ENCODE results near the gene MYOZ2. TPM values are rescaled to one million over a fixed set of nuclear protein-coding genes. Genes with fewer than 3 reads are reported as not detected.
"Not testable (repeated sequence)": the region's sequence is repeated elsewhere in the genome, so short reads cannot be mapped to it uniquely, and the experiment has no call there.

The MYOZ2 gene
- total RNA-seq, 2 donors from 2014 or later, result not detected

GRCh38 chr4:119139822-119140252 lies 4.2 kb downstream of the MYOZ2 start:
- Mint-ChIP-seq H3K27ac (peak overlapping the region; percentile 6), H3K9me3 (no peaks in the 10 kb centered on the region), H3K36me3 (ENCODE audit: low read depth) (no peaks in the 10 kb centered on the region), H3K27me3 (ENCODE audit: insufficient read depth) (no peaks in the 10 kb centered on the region), H3K4me3 (no peak overlapping the region), H3K4me1 (peaks cover 23% of the 10 kb centered on the region)
- DNase-seq, result no peak
- Histone ChIP-seq H3K9me3 (ENCODE audit: control insufficient read depth, low read length) (no peaks in the 10 kb centered on the region), H3K4me3 (ENCODE audit: low read length) (no peak overlapping the region), H3K9ac (ENCODE audit: extremely low read depth, low read length, poor library complexity, severe bottlenecking) (no peak overlapping the region), H3K27me3 (ENCODE audit: control insufficient read depth, insufficient read depth, low read length, poor library complexity, severe bottlenecking) (no peaks in the 10 kb centered on the region), H3K4me1 (ENCODE audit: control insufficient read depth, insufficient read depth, low read length) (peaks cover 16% of the 10 kb centered on the region), H3K36me3 (ENCODE audit: control insufficient read depth, insufficient read depth, low read length) (no peaks in the 10 kb centered on the region), H3K27ac (ENCODE audit: low read depth, low read length) (no peak overlapping the region)
- WGBS, 2 experiments (ENCODE audit: insufficient coverage in 1 of 2, insufficient read length in 1 of 2), result 74% methylated on average over 2 of the region's 2 CpGs; no CpG with 5 or more reads in 1 of the 2 experiments
- TF ChIP-seq, protein P1, sequence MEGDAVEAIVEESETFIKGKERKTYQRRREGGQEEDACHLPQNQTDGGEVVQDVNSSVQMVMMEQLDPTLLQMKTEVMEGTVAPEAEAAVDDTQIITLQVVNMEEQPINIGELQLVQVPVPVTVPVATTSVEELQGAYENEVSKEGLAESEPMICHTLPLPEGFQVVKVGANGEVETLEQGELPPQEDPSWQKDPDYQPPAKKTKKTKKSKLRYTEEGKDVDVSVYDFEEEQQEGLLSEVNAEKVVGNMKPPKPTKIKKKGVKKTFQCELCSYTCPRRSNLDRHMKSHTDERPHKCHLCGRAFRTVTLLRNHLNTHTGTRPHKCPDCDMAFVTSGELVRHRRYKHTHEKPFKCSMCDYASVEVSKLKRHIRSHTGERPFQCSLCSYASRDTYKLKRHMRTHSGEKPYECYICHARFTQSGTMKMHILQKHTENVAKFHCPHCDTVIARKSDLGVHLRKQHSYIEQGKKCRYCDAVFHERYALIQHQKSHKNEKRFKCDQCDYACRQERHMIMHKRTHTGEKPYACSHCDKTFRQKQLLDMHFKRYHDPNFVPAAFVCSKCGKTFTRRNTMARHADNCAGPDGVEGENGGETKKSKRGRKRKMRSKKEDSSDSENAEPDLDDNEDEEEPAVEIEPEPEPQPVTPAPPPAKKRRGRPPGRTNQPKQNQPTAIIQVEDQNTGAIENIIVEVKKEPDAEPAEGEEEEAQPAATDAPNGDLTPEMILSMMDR (conservative IDR thresholded peaks at IDR 0.05), result no peak

DNA sequence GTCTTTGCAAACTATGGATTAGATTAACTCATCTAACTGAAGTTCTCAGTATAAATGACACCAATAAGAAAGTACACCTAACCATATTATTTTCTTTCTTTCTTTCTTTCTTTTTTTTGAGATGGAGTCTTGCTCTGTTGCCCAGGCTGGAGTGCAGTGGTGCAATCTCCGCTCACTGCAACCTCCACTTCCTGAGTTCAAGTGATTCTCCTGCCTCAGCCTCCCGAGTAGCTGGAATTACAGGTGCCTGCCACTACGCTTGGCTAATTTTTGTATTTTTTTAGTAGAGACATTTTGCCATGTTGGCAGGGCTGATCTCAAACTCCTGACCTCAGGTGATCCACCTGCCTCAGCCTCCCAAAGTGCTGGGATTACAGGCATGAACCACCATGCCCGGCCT lies 5.7 kb downstream of the MYOZ2 start:
- H3K27me3 Mint-ChIP-seq (ENCODE audit: insufficient read depth); H3K27ac Mint-ChIP-seq; H3K36me3 Mint-ChIP-seq (ENCODE audit: low read depth); H3K27ac ChIP-seq (ENCODE audit: low read depth, low read length); H3K27me3 ChIP-seq (ENCODE audit: control insufficient read depth, insufficient read depth, low read length, poor library complexity, severe bottlenecking); H3K4me3 Mint-ChIP-seq; H3K9ac ChIP-seq (ENCODE audit: extremely low read depth, low read length, poor library complexity, severe bottlenecking); H3K9me3 ChIP-seq (ENCODE audit: control insufficient read depth, low read length); H3K36me3 ChIP-seq (ENCODE audit: control insufficient read depth, insufficient read depth, low read length); DNase-seq; H3K9me3 Mint-ChIP-seq; H3K4me3 ChIP-seq (ENCODE audit: low read length): not testable (repeated sequence)
- H3K4me1 Mint-ChIP-seq, result peaks cover 21% of the 10 kb centered on the region
- 91 to 93% methylated on average over 4 of the region's 4 CpGs for WGBS, 2 experiments (ENCODE audit: insufficient coverage in 1 of 2, insufficient read length in 1 of 2)
- peaks cover 16% of the 10 kb centered on the region for H3K4me1 ChIP-seq (ENCODE audit: control insufficient read depth, insufficient read depth, low read length)

DNA sequence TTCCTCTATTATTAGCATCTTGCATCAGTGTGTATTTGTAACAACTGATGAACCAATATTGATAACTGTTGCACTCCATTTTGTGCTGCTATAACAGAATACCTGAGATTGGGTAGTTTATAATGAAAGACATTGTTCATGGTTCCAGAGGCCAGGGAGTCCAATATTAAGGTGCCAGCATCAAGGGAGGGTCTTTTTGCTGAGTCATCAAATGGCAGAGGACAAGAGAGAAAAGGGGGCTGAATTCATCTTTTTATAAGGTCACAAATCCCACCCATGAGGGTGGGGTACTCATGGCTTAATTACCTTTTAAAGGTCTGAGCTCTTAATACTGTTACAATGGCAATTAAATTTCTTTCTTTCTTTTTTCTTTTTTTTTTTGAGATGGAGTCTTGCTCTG lies 7.2 kb downstream of the MYOZ2 start:
- Mint-ChIP-seq H3K4me3 (no peak overlapping the region), H3K9me3 (no peaks in the 10 kb centered on the region), H3K27me3 (ENCODE audit: insufficient read depth) (no peaks in the 10 kb centered on the region), H3K27ac (no peak overlapping the region), H3K4me1 (peaks cover 18% of the 10 kb centered on the region), H3K36me3 (ENCODE audit: low read depth) (no peaks in the 10 kb centered on the region)
- DNase-seq, result no peak
- Histone ChIP-seq H3K27ac (ENCODE audit: low read depth, low read length) (no peak overlapping the region), H3K9ac (ENCODE audit: extremely low read depth, low read length, poor library complexity, severe bottlenecking) (no peak overlapping the region), H3K36me3 (ENCODE audit: control insufficient read depth, insufficient read depth, low read length) (no peaks in the 10 kb centered on the region), H3K4me3 (ENCODE audit: low read length) (no peak overlapping the region), H3K4me1 (ENCODE audit: control insufficient read depth, insufficient read depth, low read length) (peaks cover 10% of the 10 kb centered on the region), H3K9me3 (ENCODE audit: control insufficient read depth, low read length) (no peaks in the 10 kb centered on the region), H3K27me3 (ENCODE audit: control insufficient read depth, insufficient read depth, low read length, poor library complexity, severe bottlenecking) (no peaks in the 10 kb centered on the region)
- TF ChIP-seq, protein P1 (conservative IDR thresholded peaks at IDR 0.05), result no peak

DNA sequence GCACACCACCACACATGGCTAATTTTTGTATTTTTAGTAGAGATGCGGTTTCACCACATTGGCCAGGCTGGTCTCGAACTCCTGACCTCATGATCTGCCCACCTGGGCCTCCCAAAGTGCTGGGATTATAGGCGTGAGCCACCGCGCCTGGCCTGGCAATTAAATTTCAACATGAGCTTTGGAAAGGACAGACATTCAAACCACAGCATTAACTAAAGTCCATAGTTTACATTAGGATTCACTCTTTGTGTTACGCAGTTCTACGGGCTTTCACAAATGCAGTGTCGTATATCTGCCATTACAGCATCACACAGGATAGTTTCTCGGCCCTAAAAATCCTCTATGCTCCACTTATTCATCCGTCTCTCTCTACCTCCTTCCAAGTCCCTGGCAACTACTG lies 7.7 kb downstream of the MYOZ2 start:
- not testable (repeated sequence) for H3K4me3 Mint-ChIP-seq; H3K27ac ChIP-seq (ENCODE audit: low read depth, low read length); H3K4me3 ChIP-seq (ENCODE audit: low read length); H3K36me3 Mint-ChIP-seq (ENCODE audit: low read depth); H3K27me3 ChIP-seq (ENCODE audit: control insufficient read depth, insufficient read depth, low read length, poor library complexity, severe bottlenecking); H3K4me1 ChIP-seq (ENCODE audit: control insufficient read depth, insufficient read depth, low read length); H3K36me3 ChIP-seq (ENCODE audit: control insufficient read depth, insufficient read depth, low read length); H3K9me3 Mint-ChIP-seq; H3K9me3 ChIP-seq (ENCODE audit: control insufficient read depth, low read length); DNase-seq; H3K27me3 Mint-ChIP-seq (ENCODE audit: insufficient read depth); H3K27ac Mint-ChIP-seq; H3K9ac ChIP-seq (ENCODE audit: extremely low read depth, low read length, poor library complexity, severe bottlenecking)
- 95 to 96% methylated on average over 10 of the region's 10 CpGs for WGBS, 2 experiments (ENCODE audit: insufficient coverage in 1 of 2, insufficient read length in 1 of 2)
- peaks cover 14% of the 10 kb centered on the region for H3K4me1 Mint-ChIP-seq
